GM19193 (cell line): ENCODE data around the gene PPP2R2C.

ENCODE experiments used
- POLR2A ChIP-seq: IDR thresholded peaks from 4 replicates; pipeline ENCODE4 v1.6.1; 2011; ENCODE audit not compliant: insufficient read depth, insufficient read length; ENCODE audit errors: extremely low read depth

PPP2R2C gene

GRCh38 chr4:6271701-6272465, 200.5 kb downstream of the PPP2R2C start:
- no peak for TF ChIP-seq POLR2A

- TF ChIP-seq POLR2A, result no peak
These were observed 201.2 kb downstream of the PPP2R2C start for GRCh38 chr4:6271206-6271605.

- no peak for TF ChIP-seq POLR2A
These were observed 201.7 kb downstream of the PPP2R2C start for GRCh38 chr4:6270636-6271121.
